ENCODE results near the gene EFS. TPM values are rescaled to one million over a fixed set of nuclear protein-coding genes. Genes with fewer than 3 reads are reported as not detected.
A peak's percentile ranks its signal among the peaks of the same experiment; 100 is the strongest.

Gene EFS
- total and polyA plus RNA-seq, 2 of the 8 experiments (the other 6 are each of a cell fraction or from before 2014, with no cell fraction given) = 27.8 to 28.6 TPM

GRCh38 chr14:23322568-23323517, 42.1 kb downstream of the EFS start:
- H4K20me1 ChIP-seq (replicated peaks in 1 of 2; ENCODE audit: control insufficient read depth in 1 of 2, insufficient read depth in 2 of 2, low read length in 2 of 2) = no peaks in the 10 kb centered on the region
- peak overlapping the region; percentile 40 for H4K5ac ChIP-seq (ENCODE audit: insufficient read length, low read depth, low read length)
- H3K23ac ChIP-seq (ENCODE audit: insufficient read length) = no peak overlapping the region
- no peak overlapping the region for H2BK120ac ChIP-seq (replicated peaks; ENCODE audit: low read depth, low read length)
- H4K8ac ChIP-seq (ENCODE audit: extremely low read depth, insufficient read depth, low read length) = no peak overlapping the region
- H3K27me3 ChIP-seq (replicated peaks in 1 of 4; ENCODE audit: control insufficient read depth in 3 of 4, extremely low read depth in 1 of 4, insufficient read depth in 3 of 4, low read length in 3 of 4) = no peaks in the 10 kb centered on the region
- H2BK5ac ChIP-seq (ENCODE audit: low read depth, low read length) = no peak overlapping the region; the same call in 1 of the 2 replicates
- ChIA-PET CTCF (ENCODE audit: partially characterized antibody) (interaction anchor here (0.7 to 3.8 kb wide), 22 partner anchors 8 to 263 kb away, joined by 3 to 28 read pairs (median 3); partner anchors contain the start of genes BCL2L2 and SLC22A17), POLR2A (ENCODE audit: partially characterized antibody) (interaction anchor here (0.5 to 4.7 kb wide), 30 partner anchors 7 to 457 kb away, joined by 3 to 48 read pairs (median 5); partner anchors contain the start of genes AP1G2, BCL2L2, CMTM5 and EFS)
- H3K4me3 ChIP-seq (ENCODE audit: extremely low read depth in 1 of 4, insufficient read depth in 2 of 4, low read depth in 3 of 4, low read length in 4 of 4) = peak overlapping the region; percentile 96 to 100 (median 99)
- H3K79me1 ChIP-seq (ENCODE audit: low read depth, low read length) = peaks cover 10% of the 10 kb centered on the region; the same call in 1 of the 2 replicates
- peak overlapping the region; percentile 92 to 98 (median 96) for H3K9ac ChIP-seq (replicated peaks in 1 of 4; ENCODE audit: extremely low read depth in 1 of 4, low read depth in 3 of 4, low read length in 3 of 4)
- H2BK20ac ChIP-seq (ENCODE audit: low read length) = no peak overlapping the region
- H3K18ac ChIP-seq (ENCODE audit: extremely low read depth, low read length) = no peak overlapping the region
- H3K4me2 ChIP-seq (ENCODE audit: insufficient read depth in 1 of 2, low read depth in 2 of 2, low read length in 2 of 2) = peak overlapping the region; percentile 87 to 96
- WGBS, 2 experiments (ENCODE audit: extremely low coverage in 1 of 2, insufficient coverage in 1 of 2, insufficient read length in 1 of 2, insufficient replicate concordance in 2 of 2, low coverage in 1 of 2, low lambda C conversion rate in 2 of 2, missing lambda C conversion rate in 1 of 2) = 65 to 100% methylated on average over 1 to 10 of the region's 10 CpGs
- no peak overlapping the region for H3K4ac ChIP-seq (replicated peaks; ENCODE audit: insufficient read length, low read depth, low read length)
- no peak overlapping the region for H4K91ac ChIP-seq (replicated peaks; ENCODE audit: insufficient read length, low read length)
- H2AK5ac ChIP-seq (ENCODE audit: low read depth, low read length) = peak overlapping the region; percentile 90; the same call in 1 of the 2 replicates
- H3K27ac ChIP-seq (ENCODE audit: low read depth, low read length) = peak overlapping the region; percentile 83
- no peak overlapping the region for H3K14ac ChIP-seq (ENCODE audit: insufficient read length)
- H3K9me3 ChIP-seq (ENCODE audit: insufficient read depth in 2 of 2, low read depth in 1 of 2, low read length in 1 of 2) = no peaks in the 10 kb centered on the region
- H3K23me2 ChIP-seq (ENCODE audit: low read depth, low read length) = peaks cover 10% of the 10 kb centered on the region
- H3K79me2 ChIP-seq (ENCODE audit: control insufficient read depth in 1 of 2, insufficient read depth in 2 of 2, low read length in 2 of 2) = peaks cover 11 to 17% of the 10 kb centered on the region in 2 experiments
- H3K56ac ChIP-seq (replicated peaks; ENCODE audit: insufficient read length, low read depth, low read length) = no peak overlapping the region
- H3K36me3 ChIP-seq (ENCODE audit: control insufficient read depth in 2 of 4, insufficient read depth in 4 of 4, low read length in 3 of 4) = peaks cover 9 to 35% (median 24%) of the 10 kb centered on the region in 4 experiments; a peak in 7 of 8 replicates
- no peak for FAIRE-seq
- no peak overlapping the region for H2AFZ ChIP-seq (ENCODE audit: low read length)
- no peak overlapping the region; the same call in 1 of the 2 replicates for H2BK12ac ChIP-seq (ENCODE audit: low read depth, low read length)
- DNase-seq (ENCODE audit: low read depth in 1 of 2, low spot score in 2 of 2) = no peak
- H3K4me1 ChIP-seq (replicated peaks in 1 of 4; ENCODE audit: control insufficient read depth in 3 of 4, insufficient read depth in 4 of 4, low read length in 3 of 4) = peaks cover 0 to 6% (median 2%) of the 10 kb centered on the region in 4 experiments; a peak in 6 of 7 replicates
- H2BK15ac ChIP-seq (ENCODE audit: low read length) = no peak overlapping the region
- no peak for TF ChIP-seq MAFK (IDR thresholded peaks at IDR 0.05; ENCODE audit: low read depth, low read length)
- no peak for TF ChIP-seq NANOG (IDR thresholded peaks at IDR 0.05; ENCODE audit: insufficient read depth, low read depth, low read length, poor library complexity, severe bottlenecking)
- TF ChIP-seq SP1 (IDR thresholded peaks at IDR 0.05; ENCODE audit: low read depth, low read length) = no peak
- TF ChIP-seq ASH2L (IDR thresholded peaks at IDR 0.05; ENCODE audit: low read length) = no peak
- TF ChIP-seq ATF2 (IDR thresholded peaks at IDR 0.05; ENCODE audit: low read length) = no peak
- TF ChIP-seq TEAD4 (IDR thresholded peaks at IDR 0.05; ENCODE audit: low read depth, low read length) = no peak
- no peak for TF ChIP-seq RAD21 (IDR thresholded peaks at IDR 0.05 in 1 of 2, conservative IDR thresholded peaks at IDR 0.05 in 1 of 2; ENCODE audit: low read depth in 2 of 2, low read length in 2 of 2)
- no peak for TF ChIP-seq HDAC6 (IDR thresholded peaks at IDR 0.05; ENCODE audit: low read depth, low read length)
